CD14-positive monocyte (primary cell): Measurements from ENCODE around the gene MKI67. TPM values are rescaled to one million over a fixed set of nuclear protein-coding genes. Genes with fewer than 3 reads are reported as not detected.
A peak's percentile ranks its signal among the peaks of the same experiment; 100 is the strongest.

Experiments used
- DNase-seq, 3 donors: peaks; one replicate each; pipeline ENCODE4 v3.0.0-alpha.2; 2011 to 2022
- H2AFZ ChIP-seq: 2 replicates; pipeline ENCODE4 v1.6.0; 2012; ENCODE audit warnings: mild to moderate bottlenecking, low read depth, low read length, inconsistent platforms; ENCODE audit not compliant: insufficient read depth, poor library complexity, severe bottlenecking
- H3K27ac ChIP-seq, 2 donors: 1 replicate in 1 of 2; 2 replicates in 1 of 2; pipeline ENCODE4 v1.5.1; 2012 to 2013; ENCODE audit warnings: low read length in 2 of 2, control low read depth in 1 of 2, inconsistent platforms in 1 of 2, low read depth in 1 of 2, mild to moderate bottlenecking in 1 of 2
- H3K27me3 ChIP-seq, 2 donors: one replicate each; pipeline versions ENCODE4 v1.6.0 to v1.6.1; 2011 to 2013; ENCODE audit warnings: low read length in 2 of 2; ENCODE audit not compliant: control insufficient read depth in 2 of 2, insufficient read depth in 2 of 2
- H3K36me3 ChIP-seq, 2 donors: replicated peaks in 1 of 2; 1 replicate in 1 of 2; 2 replicates in 1 of 2; pipeline versions ENCODE4 v1.5.1 to v1.6.1; 2012 to 2013; ENCODE audit warnings: low read length in 2 of 2, control low read depth in 1 of 2, inconsistent platforms in 1 of 2, mild to moderate bottlenecking in 1 of 2; ENCODE audit not compliant: insufficient read depth in 2 of 2, control insufficient read depth in 1 of 2
- H3K4me1 ChIP-seq, 2 donors: 1 replicate in 1 of 2; 2 replicates in 1 of 2; pipeline versions ENCODE4 v1.5.1 to v1.6.1; 2012 to 2013; ENCODE audit warnings: low read length in 2 of 2, control low read depth in 1 of 2, inconsistent platforms in 1 of 2, mild to moderate bottlenecking in 1 of 2, moderate library complexity in 1 of 2; ENCODE audit not compliant: insufficient read depth in 2 of 2, control insufficient read depth in 1 of 2
- H3K4me2 ChIP-seq: replicated peaks from 2 replicates; pipeline ENCODE3; 2012; ENCODE audit warnings: low read length, moderate library complexity, mild to moderate bottlenecking; ENCODE audit not compliant: poor library complexity, severe bottlenecking; ENCODE audit errors: extremely low read depth
- H3K4me3 ChIP-seq, 3 experiments: fragments of 200-600 bp in 1 of 3; sonication (generic) in 1 of 3; replicated peaks in 1 of 3; 1 replicate in 2 of 3; 2 replicates in 1 of 3; pipeline ENCODE4 v1.5.1; 2011 to 2013; ENCODE audit warnings: low read length in 3 of 3, mild to moderate bottlenecking in 3 of 3, control low read depth in 2 of 3, low read depth in 2 of 3, inconsistent platforms in 1 of 3, moderate library complexity in 1 of 3
- H3K79me2 ChIP-seq: 2 replicates; pipeline ENCODE4 v1.6.0; 2012; ENCODE audit warnings: mild to moderate bottlenecking, control low read depth, inconsistent platforms, low read length, moderate library complexity; ENCODE audit not compliant: insufficient read depth
- H3K9ac ChIP-seq: 2 replicates; pipeline ENCODE4 v1.6.0; 2017; ENCODE audit warnings: low read length, mild to moderate bottlenecking; ENCODE audit not compliant: insufficient read depth, poor library complexity, severe bottlenecking
- H3K9me3 ChIP-seq, 2 donors: replicated peaks in 1 of 2; 1 replicate in 1 of 2; 2 replicates in 1 of 2; pipeline versions ENCODE4 v1.5.1 to v1.6.1; 2012 to 2013; ENCODE audit warnings: low read length in 2 of 2, control low read depth in 1 of 2; ENCODE audit not compliant: control insufficient read depth in 1 of 2, insufficient read depth in 1 of 2
- H4K20me1 ChIP-seq: 2 replicates; pipeline ENCODE4 v1.6.0; 2012; ENCODE audit warnings: mild to moderate bottlenecking, low read length, control low read depth, moderate library complexity; ENCODE audit not compliant: insufficient read depth
- H3K27ac Mint-ChIP-seq, 7 donors: one replicate each; pipeline ENCODE4 v1.8.0; 2020; ENCODE audit warnings: mild to moderate bottlenecking in 7 of 7, mixed read lengths in 7 of 7, moderate library complexity in 6 of 7, inconsistent platforms in 2 of 7
- H3K27me3 Mint-ChIP-seq, 3 donors: one replicate each; pipeline ENCODE4 v1.8.0; 2021 to 2022; ENCODE audit warnings: low read depth in 3 of 3, mild to moderate bottlenecking in 3 of 3, mixed read lengths in 3 of 3, moderate library complexity in 3 of 3, inconsistent platforms in 1 of 3
- H3K36me3 Mint-ChIP-seq, 2 donors: one replicate each; pipeline ENCODE4 v1.8.0; 2020; ENCODE audit warnings: mixed read lengths in 2 of 2, inconsistent platforms in 1 of 2, mild to moderate bottlenecking in 1 of 2
- H3K4me1 Mint-ChIP-seq: one replicate; pipeline ENCODE4 v1.8.0; 2020; ENCODE audit warnings: mild to moderate bottlenecking, mixed read lengths
- H3K4me3 Mint-ChIP-seq, 2 donors: one replicate each; pipeline ENCODE4 v1.8.0; 2020; ENCODE audit warnings: mild to moderate bottlenecking in 2 of 2, mixed read lengths in 2 of 2, moderate library complexity in 1 of 2
- H3K9me3 Mint-ChIP-seq, 7 donors: one replicate each; pipeline ENCODE4 v1.8.0; 2020 to 2022; ENCODE audit warnings: mixed read lengths in 7 of 7, mild to moderate bottlenecking in 6 of 7, moderate library complexity in 6 of 7, inconsistent platforms in 2 of 7
- WGBS: methylation state at CpG from one replicate; pipeline ENCODE4 v1.1.5; 2013; ENCODE audit warnings: missing lambda C conversion rate; ENCODE audit not compliant: insufficient coverage; 5-methylcytosine and 5-hydroxymethylcytosine counted together
- intact Hi-C, 2 donors: fragments of 100-400 bp; cut with micrococcal nuclease; formaldehyde crosslinking; loops; one replicate each; pipeline versions ENCODE4 v1.15.0 to v1.15.1; 2023
- polyA plus RNA-seq, 3 donors: library from polyadenylated mRNA; depleted of rRNA in 1 of 3; unstranded in 2 of 3; stranded (reverse) in 1 of 3; fragments of 300-500 nt in 2 of 3; fragments of >200 nt in 1 of 3; fragmentation: Illumina TruSeq in 2 of 3; gene quantifications; 1 replicate in 2 of 3; 2 replicates in 1 of 3; pipeline ENCODE4 v1.2.3, GENCODE V29; 2012 to 2021
- TF ChIP-seq, protein P1 (sequence below): fragments of 200-600 bp; IDR thresholded peaks from one replicate; pipeline ENCODE4 v1.8.0; 2022; ENCODE audit warnings: antibody characterized with exemption, mild to moderate bottlenecking

The MKI67 gene
- polyA plus RNA-seq, 3 donors: 0.02 to 0.05 TPM; not detected in 1

GRCh38 chr10:128071417-128071782 is 54.8 kb downstream of the MKI67 start:
- H3K4me1 Mint-ChIP-seq: peaks cover 13% of the 10 kb centered on the region
- H3K27ac ChIP-seq: no peak overlapping the region

GRCh38 chr10:128070721-128071416 is 55.4 kb downstream of the MKI67 start:
- Mint-ChIP-seq H3K36me3 (peaks cover 95 to 100% of the 10 kb centered on the region in 2 donors), H3K4me1 (peaks cover 18% of the 10 kb centered on the region)

More at GRCh38 chr10:128071417-128071782, 54.8 kb downstream of the MKI67 start:
- peak in 1 of 3 donors; percentile 2 for DNase-seq
- Mint-ChIP-seq H3K4me3 (no peak overlapping the region), H3K36me3 (peaks cover 95 to 100% of the 10 kb centered on the region in 2 donors), H3K9me3 (peaks cover 0 to 6% (median 0%) of the 10 kb centered on the region in 7 donors), H3K27me3 (peaks cover 0 to 3% (median 1%) of the 10 kb centered on the region in 3 donors), H3K27ac (peak overlapping the region in 5 of 7 donors; percentile 19 to 78 (median 64))
- peaks cover 99% of the 10 kb centered on the region for H4K20me1 ChIP-seq
- H3K27me3 ChIP-seq: no peaks in the 10 kb centered on the region
- intact Hi-C loops: loop anchor here in 1 of 2 donors (10.0 kb wide), 1 partner anchor 53 kb away; the partner anchor contains the start of gene MKI67
- no peak overlapping the region for H3K4me3 ChIP-seq
- peaks cover 100% of the 10 kb centered on the region in 2 donors for H3K36me3 ChIP-seq
- H2AFZ ChIP-seq: no peak overlapping the region
- peaks cover 18% of the 10 kb centered on the region for H3K79me2 ChIP-seq
- H3K9ac ChIP-seq: no peak overlapping the region
- H3K9me3 ChIP-seq: no peaks in the 10 kb centered on the region
- WGBS: 96% methylated on average over 4 of the region's 9 CpGs
- TF ChIP-seq, protein P1, sequence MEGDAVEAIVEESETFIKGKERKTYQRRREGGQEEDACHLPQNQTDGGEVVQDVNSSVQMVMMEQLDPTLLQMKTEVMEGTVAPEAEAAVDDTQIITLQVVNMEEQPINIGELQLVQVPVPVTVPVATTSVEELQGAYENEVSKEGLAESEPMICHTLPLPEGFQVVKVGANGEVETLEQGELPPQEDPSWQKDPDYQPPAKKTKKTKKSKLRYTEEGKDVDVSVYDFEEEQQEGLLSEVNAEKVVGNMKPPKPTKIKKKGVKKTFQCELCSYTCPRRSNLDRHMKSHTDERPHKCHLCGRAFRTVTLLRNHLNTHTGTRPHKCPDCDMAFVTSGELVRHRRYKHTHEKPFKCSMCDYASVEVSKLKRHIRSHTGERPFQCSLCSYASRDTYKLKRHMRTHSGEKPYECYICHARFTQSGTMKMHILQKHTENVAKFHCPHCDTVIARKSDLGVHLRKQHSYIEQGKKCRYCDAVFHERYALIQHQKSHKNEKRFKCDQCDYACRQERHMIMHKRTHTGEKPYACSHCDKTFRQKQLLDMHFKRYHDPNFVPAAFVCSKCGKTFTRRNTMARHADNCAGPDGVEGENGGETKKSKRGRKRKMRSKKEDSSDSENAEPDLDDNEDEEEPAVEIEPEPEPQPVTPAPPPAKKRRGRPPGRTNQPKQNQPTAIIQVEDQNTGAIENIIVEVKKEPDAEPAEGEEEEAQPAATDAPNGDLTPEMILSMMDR: no peak
- peaks cover 0 to 11% of the 10 kb centered on the region in 2 donors for H3K4me1 ChIP-seq
- H3K4me2 ChIP-seq: no peak overlapping the region

More at GRCh38 chr10:128070721-128071416, 55.4 kb downstream of the MKI67 start:
- Histone ChIP-seq H3K27me3 (no peaks in the 10 kb centered on the region), H3K4me1 (peaks cover 5 to 17% of the 10 kb centered on the region in 2 donors), H3K4me3 (no peak overlapping the region), H3K36me3 (peaks cover 100% of the 10 kb centered on the region in 2 donors), H3K9ac (no peak overlapping the region), H3K9me3 (no peaks in the 10 kb centered on the region), H3K27ac (peak overlapping the region in 1 of 2 donors; percentile 33), H4K20me1 (peaks cover 98% of the 10 kb centered on the region), H3K79me2 (peaks cover 19% of the 10 kb centered on the region), H2AFZ (no peak overlapping the region), H3K4me2 (no peak overlapping the region)
- 98% methylated on average over 13 of the region's 17 CpGs for WGBS
- intact Hi-C loops: loop anchor here in 1 of 2 donors (10.0 kb wide), 1 partner anchor 54 kb away; the partner anchor contains the start of gene MKI67
- Mint-ChIP-seq H3K4me3 (no peak overlapping the region), H3K27ac (peak overlapping the region in 5 of 7 donors; percentile 48 to 78 (median 64)), H3K9me3 (peaks cover 0 to 6% (median 0%) of the 10 kb centered on the region in 7 donors), H3K27me3 (peaks cover 0 to 3% (median 3%) of the 10 kb centered on the region in 3 donors)
- peak in 1 of 3 donors; percentile 4 for DNase-seq
- TF ChIP-seq, protein P1: no peak
